ENCODE results near the gene WDR33.

The WDR33 gene

DNA sequence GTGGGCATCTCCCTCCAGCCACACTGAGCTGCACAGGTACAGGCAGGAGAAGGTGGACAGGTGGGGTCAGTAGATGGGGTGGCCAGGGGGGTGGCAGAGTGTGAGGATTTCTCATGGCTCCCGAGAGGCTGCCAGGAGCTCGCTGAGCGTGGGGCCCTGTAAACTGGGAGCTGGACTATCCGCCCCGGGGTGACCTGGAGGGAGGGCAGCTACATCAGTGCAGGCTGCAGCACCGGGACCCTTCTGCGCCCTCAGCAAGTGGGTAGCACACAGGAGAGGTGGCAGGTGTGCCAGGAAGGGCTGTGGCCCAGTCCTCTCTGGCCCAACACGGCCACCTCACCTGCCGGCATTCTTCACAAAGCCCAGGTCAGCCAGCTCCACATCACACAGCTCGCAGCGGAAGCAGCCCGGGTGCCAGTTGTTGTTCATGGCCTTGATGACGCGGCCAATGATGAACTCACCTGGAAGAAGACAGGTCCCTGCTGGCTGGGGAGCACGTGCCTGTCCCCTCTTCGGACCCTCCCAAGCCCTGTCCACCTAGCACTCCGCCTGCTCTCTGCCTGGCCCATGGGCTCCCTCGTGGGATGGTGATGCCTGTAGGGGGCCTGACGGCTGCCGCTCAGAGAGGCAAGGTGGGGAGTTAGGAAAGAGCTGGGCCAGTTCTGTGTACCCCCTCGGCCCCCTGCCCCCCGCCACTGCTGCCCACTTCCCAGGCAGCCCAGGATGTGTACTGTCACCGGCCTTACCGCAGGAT, 156.7 kb downstream of the WDR33 start:
- ChIA-PET POLR2A (interaction anchor here (1.4 kb wide), 1 partner anchor 50 kb away, joined by 3 read pairs; no protein-coding TSS in a partner anchor), CTCF (interaction anchor here (1.2 kb wide), 1 partner anchor 63 kb away, joined by 3 read pairs; no protein-coding TSS in a partner anchor)
- DNase-seq (ENCODE audit: extremely low spot score), result no peak
- TF ChIP-seq FOXK2 (IDR thresholded peaks at IDR 0.05), result no peak
- no peak for TF ChIP-seq LEF1 (IDR thresholded peaks at IDR 0.05; ENCODE audit: borderline replicate concordance)
- no peak for TF ChIP-seq FOXM1 (IDR thresholded peaks at IDR 0.05; ENCODE audit: borderline replicate concordance)
- no peak for TF ChIP-seq BHLHE40 (IDR thresholded peaks at IDR 0.05; ENCODE audit: borderline replicate concordance)
- TF ChIP-seq ARNT (IDR thresholded peaks at IDR 0.05), result no peak
- no peak for TF ChIP-seq SUZ12 (IDR thresholded peaks at IDR 0.05)
- no peak for TF ChIP-seq NFRKB (IDR thresholded peaks at IDR 0.05)
- TF ChIP-seq, protein P1, sequence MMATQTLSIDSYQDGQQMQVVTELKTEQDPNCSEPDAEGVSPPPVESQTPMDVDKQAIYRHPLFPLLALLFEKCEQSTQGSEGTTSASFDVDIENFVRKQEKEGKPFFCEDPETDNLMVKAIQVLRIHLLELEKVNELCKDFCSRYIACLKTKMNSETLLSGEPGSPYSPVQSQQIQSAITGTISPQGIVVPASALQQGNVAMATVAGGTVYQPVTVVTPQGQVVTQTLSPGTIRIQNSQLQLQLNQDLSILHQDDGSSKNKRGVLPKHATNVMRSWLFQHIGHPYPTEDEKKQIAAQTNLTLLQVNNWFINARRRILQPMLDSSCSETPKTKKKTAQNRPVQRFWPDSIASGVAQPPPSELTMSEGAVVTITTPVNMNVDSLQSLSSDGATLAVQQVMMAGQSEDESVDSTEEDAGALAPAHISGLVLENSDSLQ (IDR thresholded peaks at IDR 0.05), result no peak
- TF ChIP-seq ELF4 (IDR thresholded peaks at IDR 0.05), result no peak
- no peak for TF ChIP-seq ZNF384 (IDR thresholded peaks at IDR 0.05)
- TF ChIP-seq SP1 (IDR thresholded peaks at IDR 0.05), result no peak
- TF ChIP-seq TARDBP (IDR thresholded peaks at IDR 0.05), result no peak
- TF ChIP-seq HDGF (IDR thresholded peaks at IDR 0.05; ENCODE audit: borderline replicate concordance), result no peak
- TF ChIP-seq L3MBTL2 (conservative IDR thresholded peaks at IDR 0.05), result no peak

DNA sequence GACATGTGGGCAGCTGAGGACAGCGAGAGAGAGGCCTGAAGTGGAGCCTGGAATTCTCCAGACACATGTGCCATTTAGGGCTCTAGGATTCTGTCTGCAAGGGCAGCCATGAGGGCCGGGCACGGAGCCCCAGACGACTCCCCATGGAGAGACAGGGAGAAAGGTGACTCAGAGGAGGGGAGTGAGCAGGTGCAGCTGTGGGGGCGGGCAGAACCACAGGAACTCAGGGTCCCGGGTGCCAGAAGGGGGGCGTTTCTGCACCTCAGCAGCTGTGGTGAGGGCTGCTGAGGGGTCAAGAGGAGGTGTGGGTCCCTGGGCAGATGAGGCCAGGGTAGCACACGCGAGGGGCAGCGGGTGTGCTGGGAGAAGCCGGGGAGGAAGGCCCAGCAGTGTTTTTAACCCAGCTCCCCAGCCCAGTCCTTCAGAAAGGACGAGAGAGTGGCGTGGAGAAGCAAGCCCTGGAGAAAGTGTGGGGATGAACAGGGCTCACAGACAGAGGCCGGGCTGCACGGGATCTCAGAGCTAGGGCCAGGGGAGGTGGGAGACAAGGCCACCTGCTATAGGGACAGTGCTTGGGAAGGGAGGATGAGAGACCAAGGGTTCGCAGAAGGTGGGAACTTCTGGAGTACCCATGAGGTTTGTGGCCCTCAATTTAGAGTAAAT, 157.4 kb downstream of the WDR33 start:
- ChIA-PET POLR2A (interaction anchor here (1.4 kb wide), 1 partner anchor 51 kb away, joined by 3 read pairs; no protein-coding TSS in a partner anchor), CTCF (interaction anchor here (1.2 kb wide), 1 partner anchor 62 kb away, joined by 3 read pairs; no protein-coding TSS in a partner anchor)
- TF ChIP-seq ZNF384 (IDR thresholded peaks at IDR 0.05) (no peak), NFRKB (IDR thresholded peaks at IDR 0.05) (no peak), HDGF (IDR thresholded peaks at IDR 0.05; ENCODE audit: borderline replicate concordance) (no peak), SP1 (IDR thresholded peaks at IDR 0.05) (no peak), ELF4 (IDR thresholded peaks at IDR 0.05) (no peak), ARNT (IDR thresholded peaks at IDR 0.05) (no peak), FOXM1 (IDR thresholded peaks at IDR 0.05; ENCODE audit: borderline replicate concordance) (no peak), LEF1 (IDR thresholded peaks at IDR 0.05; ENCODE audit: borderline replicate concordance) (no peak), L3MBTL2 (conservative IDR thresholded peaks at IDR 0.05) (no peak), FOXK2 (IDR thresholded peaks at IDR 0.05) (no peak), BHLHE40 (IDR thresholded peaks at IDR 0.05; ENCODE audit: borderline replicate concordance) (no peak), SUZ12 (IDR thresholded peaks at IDR 0.05) (no peak), CTBP1 (IDR thresholded peaks at IDR 0.05; ENCODE audit: borderline replicate concordance) (no peak), FOXA1 (IDR thresholded peaks at IDR 0.05) (no peak), TARDBP (IDR thresholded peaks at IDR 0.05) (no peak)
- TF ChIP-seq, protein P1 (IDR thresholded peaks at IDR 0.05), result no peak
- no peak for DNase-seq (ENCODE audit: extremely low spot score)

DNA sequence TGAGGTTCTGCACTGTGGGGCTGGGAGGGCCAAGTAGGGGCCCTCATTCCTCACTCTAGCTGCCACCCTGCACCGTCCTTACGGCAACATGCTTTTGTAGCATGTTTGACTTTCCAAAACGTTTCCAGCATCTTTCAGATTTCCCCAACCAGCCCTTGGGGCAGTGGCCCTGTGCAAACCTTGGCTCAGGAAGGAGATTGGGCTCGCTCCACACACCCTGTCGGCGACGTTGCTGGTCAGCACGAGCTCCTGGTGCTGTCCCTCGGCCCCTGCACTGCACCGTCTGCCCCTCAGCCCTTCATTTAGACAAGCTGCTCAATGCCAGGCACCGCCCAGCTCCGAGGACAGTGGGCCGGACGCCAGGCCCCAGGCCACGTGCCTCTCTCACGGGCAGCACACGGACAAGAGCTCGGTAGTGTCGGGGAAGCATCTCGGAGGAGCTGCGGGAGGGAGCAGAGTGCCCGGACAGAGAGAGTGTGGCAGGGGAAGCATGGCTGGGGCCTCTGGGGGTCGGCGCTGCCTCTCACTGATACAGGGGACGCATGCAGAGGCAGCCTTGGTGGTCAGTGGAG, 158.1 kb downstream of the WDR33 start:
- TF ChIP-seq, protein P1 (IDR thresholded peaks at IDR 0.05), result no peak
- TF ChIP-seq SP1 (IDR thresholded peaks at IDR 0.05) (no peak), SUZ12 (IDR thresholded peaks at IDR 0.05) (no peak), ELF4 (IDR thresholded peaks at IDR 0.05) (no peak), ARNT (IDR thresholded peaks at IDR 0.05) (no peak), L3MBTL2 (conservative IDR thresholded peaks at IDR 0.05) (no peak), BHLHE40 (IDR thresholded peaks at IDR 0.05; ENCODE audit: borderline replicate concordance) (no peak), TARDBP (IDR thresholded peaks at IDR 0.05) (no peak), ZNF384 (IDR thresholded peaks at IDR 0.05) (no peak), FOXM1 (IDR thresholded peaks at IDR 0.05; ENCODE audit: borderline replicate concordance) (no peak), LEF1 (IDR thresholded peaks at IDR 0.05; ENCODE audit: borderline replicate concordance) (no peak), NFRKB (IDR thresholded peaks at IDR 0.05) (no peak), HDGF (IDR thresholded peaks at IDR 0.05; ENCODE audit: borderline replicate concordance) (no peak), FOXK2 (IDR thresholded peaks at IDR 0.05) (no peak), CTBP1 (IDR thresholded peaks at IDR 0.05; ENCODE audit: borderline replicate concordance) (no peak), FOXA1 (IDR thresholded peaks at IDR 0.05) (no peak)
- ChIA-PET POLR2A (interaction anchor here (1.1 kb wide), 1 partner anchor 51 kb away, joined by 4 read pairs; no protein-coding TSS in a partner anchor), CTCF (interaction anchor here (1.0 kb wide), 1 partner anchor 62 kb away, joined by 4 read pairs; no protein-coding TSS in a partner anchor)
- DNase-seq (ENCODE audit: extremely low spot score), result no peak

DNA sequence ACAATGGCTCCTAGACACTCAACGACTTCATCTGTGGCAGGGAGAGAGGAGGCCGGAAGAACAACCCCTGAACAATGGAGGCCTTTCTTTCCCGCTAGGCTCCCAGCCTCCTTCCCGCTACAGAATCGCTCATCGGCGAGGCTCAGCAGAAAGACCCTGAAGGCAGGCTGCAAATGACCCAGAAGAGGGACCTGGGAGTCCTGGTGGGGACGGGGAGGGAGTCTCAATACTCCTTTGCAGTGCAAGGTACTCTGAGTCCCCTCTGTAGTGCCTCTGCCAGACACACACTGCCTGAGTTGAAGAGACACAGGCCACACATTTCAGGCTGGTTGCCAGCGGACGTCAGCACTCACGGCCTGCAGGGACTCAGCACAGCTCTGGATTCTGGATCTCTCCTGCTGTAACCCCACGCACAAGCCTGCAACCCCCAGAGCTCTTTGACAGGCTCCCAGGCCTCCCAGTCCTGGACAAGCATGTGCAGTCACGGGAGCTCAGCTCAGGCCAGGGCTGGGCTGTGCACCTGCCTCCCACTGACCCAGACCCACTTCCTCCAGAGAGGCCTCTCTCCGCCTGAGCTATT, 158.9 kb downstream of the WDR33 start:
- TF ChIP-seq BHLHE40 (IDR thresholded peaks at IDR 0.05; ENCODE audit: borderline replicate concordance) (no peak), ARNT (IDR thresholded peaks at IDR 0.05) (no peak), FOXM1 (IDR thresholded peaks at IDR 0.05; ENCODE audit: borderline replicate concordance) (no peak), SP1 (IDR thresholded peaks at IDR 0.05) (no peak), ELF4 (IDR thresholded peaks at IDR 0.05) (no peak), TARDBP (IDR thresholded peaks at IDR 0.05) (no peak), HDGF (IDR thresholded peaks at IDR 0.05; ENCODE audit: borderline replicate concordance) (no peak), CTBP1 (IDR thresholded peaks at IDR 0.05; ENCODE audit: borderline replicate concordance) (no peak), LEF1 (IDR thresholded peaks at IDR 0.05; ENCODE audit: borderline replicate concordance) (no peak), L3MBTL2 (conservative IDR thresholded peaks at IDR 0.05) (no peak), FOXA1 (IDR thresholded peaks at IDR 0.05) (no peak), NFRKB (IDR thresholded peaks at IDR 0.05) (no peak), ZNF384 (IDR thresholded peaks at IDR 0.05) (no peak), FOXK2 (IDR thresholded peaks at IDR 0.05) (no peak)
- TF ChIP-seq, protein P1 (IDR thresholded peaks at IDR 0.05), result no peak
- ChIA-PET CTCF (interaction anchor here (1.0 kb wide), 1 partner anchor 61 kb away, joined by 4 read pairs; no protein-coding TSS in a partner anchor), POLR2A (interaction anchor here (1.1 kb wide), 1 partner anchor 51 kb away, joined by 4 read pairs; no protein-coding TSS in a partner anchor)
- no peak for DNase-seq (ENCODE audit: extremely low spot score)
